T-helper 1 cell (primary cell): ENCODE data around the gene NOG.

ENCODE experiments used
- DNase-seq, 5 donors: peaks; one replicate each; pipeline ENCODE4 v3.0.0-alpha.2; 2012 to 2020
- total RNA-seq, 4 donors: gene quantifications; one replicate each; lab custom pipeline; 2026; lab: John Stamatoyannopoulos, UW

The NOG gene
- total RNA-seq: 0.91 to 8.1 (median 1.4) reads per million in 4 donors

GRCh38 chr17:56593646-56594319 is at the start of gene NOG:
TSS of gene NOG (plus strand) at chr17:56593699. CDS start at chr17:56594224, 525 bp downstream.
- peak in 2 of 5 donors; percentile 17 to 36 for DNase-seq

- no peak for DNase-seq
Measured at GRCh38 chr17:56545106-56545505, 48.4 kb upstream of the NOG start.

- no peak for DNase-seq
Measured at GRCh38 chr17:56545930-56546329, 47.6 kb upstream of the NOG start.

GRCh38 chr17:56548661-56549060 is 44.8 kb upstream of the NOG start:
- DNase-seq: no peak

- DNase-seq: no peak
Measured at GRCh38 chr17:56549501-56549900, 44.0 kb upstream of the NOG start.

GRCh38 chr17:56557682-56558081 is 35.8 kb upstream of the NOG start:
- DNase-seq: no peak

GRCh38 chr17:56558088-56558487 is 35.4 kb upstream of the NOG start:
- no peak for DNase-seq

GRCh38 chr17:56570199-56570598 is 23.3 kb upstream of the NOG start:
- no peak for DNase-seq

GRCh38 chr17:56571456-56571855 is 22.0 kb upstream of the NOG start:
- DNase-seq: no peak

GRCh38 chr17:56577190-56577842 is 16.2 kb upstream of the NOG start:
- DNase-seq: no peak

GRCh38 chr17:56577843-56578204 is 15.7 kb upstream of the NOG start:
- DNase-seq: no peak

GRCh38 chr17:56581635-56582627 is 11.6 kb upstream of the NOG start:
- DNase-seq: no peak

- no peak for DNase-seq
Measured at GRCh38 chr17:56583772-56584171, 9.7 kb upstream of the NOG start.

GRCh38 chr17:56587298-56587697 is 6.2 kb upstream of the NOG start:
- no peak for DNase-seq

- DNase-seq: peak in 4 of 5 donors; percentile 37 to 55 (median 44)
Measured at GRCh38 chr17:56592487-56593085, 913 bp upstream of the NOG start.

- peak in 2 of 5 donors; percentile 15 to 25 for DNase-seq
Measured at GRCh38 chr17:56593086-56593645, 333 bp upstream of the NOG start.

- DNase-seq: peak in 1 of 5 donors; percentile 44
Measured at GRCh38 chr17:56594320-56595107, 1.0 kb downstream of the NOG start.

GRCh38 chr17:56595108-56595418 is 1.6 kb downstream of the NOG start:
- no peak for DNase-seq

- peak in 1 of 5 donors; percentile 14 for DNase-seq
Measured at GRCh38 chr17:56595831-56596690, 2.6 kb downstream of the NOG start.

GRCh38 chr17:56596691-56597494 is 3.4 kb downstream of the NOG start:
- no peak for DNase-seq
